ENCODE data around the gene FAM3C.

DNA sequence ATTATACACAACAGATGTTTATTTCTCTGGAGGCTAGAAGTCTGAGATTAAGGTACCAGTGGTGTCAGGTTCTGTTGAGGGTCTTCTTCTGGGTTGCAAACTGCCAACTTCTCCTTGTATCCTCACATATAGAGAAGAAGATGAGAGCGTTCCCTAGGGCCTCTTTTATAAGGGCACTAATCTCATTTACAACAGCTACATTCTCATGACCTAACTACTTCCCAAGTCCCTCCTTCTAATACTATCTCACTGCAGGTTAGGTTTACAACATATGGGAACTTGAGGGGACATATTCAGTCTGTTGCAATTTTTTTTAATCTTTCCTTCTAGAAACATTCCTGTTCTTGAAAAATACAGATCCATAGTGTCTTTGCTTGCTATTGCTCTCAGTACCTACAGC lies 18.3 kb upstream of the FAM3C start:
- TF ChIP-seq POLR2A (IDR thresholded peaks at IDR 0.05) (no peak), POLR2AphosphoS5 (IDR thresholded peaks at IDR 0.05) (no peak)

Data from gastroesophageal sphincter (tissue), 2 donors.